ENCODE results near the gene ADCY3. TPM values are rescaled to one million over a fixed set of nuclear protein-coding genes. Genes with fewer than 3 reads are reported as not detected.

Gene ADCY3
- total and polyA plus RNA-seq, 2 of the 13 experiments (the other 11 are each of a cell fraction or from before 2014, with no cell fraction given) = 0.11 to 0.61 TPM

DNA sequence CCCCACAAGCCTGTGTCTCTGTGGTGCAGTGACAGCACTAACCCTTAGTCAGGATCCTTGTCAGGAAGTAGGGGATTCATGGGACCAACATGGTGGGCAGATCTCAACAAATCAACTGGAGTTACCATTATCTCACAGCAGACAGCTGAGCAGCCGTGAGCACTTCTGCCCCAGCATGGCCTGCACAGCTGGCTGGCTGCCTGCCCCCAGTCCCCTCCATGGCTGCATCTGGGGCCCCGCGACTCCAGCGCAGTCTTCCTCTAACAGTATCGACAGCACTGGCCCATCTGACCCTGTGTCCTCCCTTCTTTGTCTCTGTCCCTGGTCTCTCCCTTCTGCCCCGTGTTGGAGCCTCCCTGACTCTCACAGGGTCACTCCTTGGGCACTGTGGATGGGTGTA, 4.7 kb upstream of the ADCY3 start:
- H3K36me3 ChIP-seq (replicated peaks in 1 of 2; ENCODE audit: control insufficient read depth in 1 of 2, insufficient read depth in 2 of 2, low read length in 2 of 2) = no peaks in the 10 kb centered on the region
- DNase-seq (ENCODE audit: low spot score) (no peak), ATAC-seq (no peak), FAIRE-seq (no peak)
- intact Hi-C loops (cut with micrococcal nuclease; ENCODE audit: unreplicated experiment) = no loop called here
- H3K27ac ChIP-seq (ENCODE audit: extremely low read length, insufficient read depth, low read length) = no peak overlapping the region
- 66% methylated on average over 5 of the region's 6 CpGs for WGBS (ENCODE audit: low lambda C conversion rate)
- H3K79me2 ChIP-seq (ENCODE audit: insufficient read depth, low read length) = no peaks in the 10 kb centered on the region
- peaks cover 8 to 66% of the 10 kb centered on the region in 2 experiments; a peak in 4 of 5 replicates for H3K27me3 ChIP-seq (ENCODE audit: control insufficient read depth in 1 of 2, insufficient read depth in 2 of 2, low read length in 2 of 2)
- H2AFZ ChIP-seq (ENCODE audit: low read length) = no peak overlapping the region
- no peak overlapping the region for H3K4me2 ChIP-seq (ENCODE audit: low read depth, low read length)
- peaks cover 14% of the 10 kb centered on the region for H3K4me1 ChIP-seq (ENCODE audit: insufficient read depth, low read length)
- BruUV-seq (replicated peaks) = no TSS peak
- ChIA-PET POLR2A (no interaction called here), CTCF (ENCODE audit: low intra/inter-chr PET ratio, low total read pairs) (no interaction called here)
- no peak overlapping the region for H3K9ac ChIP-seq (ENCODE audit: insufficient read depth, low read depth, low read length)
- no peak overlapping the region for H3K4me3 ChIP-seq (replicated peaks in 1 of 3; ENCODE audit: insufficient read depth in 1 of 3, low read depth in 2 of 3, low read length in 3 of 3)
- no peaks in the 10 kb centered on the region; the same call in 1 of the 2 replicates for H4K20me1 ChIP-seq (ENCODE audit: insufficient read depth, low read length)
- in situ Hi-C loops (cut with HindIII; ENCODE audit: extremely low pct_ligation_motif_present, low pct_unique_long_range_greater_than_20kb) = no loop called here
- no peaks in the 10 kb centered on the region for H3K9me3 ChIP-seq (ENCODE audit: low read length)
- TF ChIP-seq RCOR2 (CRISPR knock-in tag; IDR thresholded peaks at IDR 0.05) = no peak
- no peak for TF ChIP-seq ZNF205 (CRISPR knock-in tag; IDR thresholded peaks at IDR 0.05)
- TF ChIP-seq AKAP8 (CRISPR knock-in tag; IDR thresholded peaks at IDR 0.05) = no peak
- TF ChIP-seq, protein P1, sequence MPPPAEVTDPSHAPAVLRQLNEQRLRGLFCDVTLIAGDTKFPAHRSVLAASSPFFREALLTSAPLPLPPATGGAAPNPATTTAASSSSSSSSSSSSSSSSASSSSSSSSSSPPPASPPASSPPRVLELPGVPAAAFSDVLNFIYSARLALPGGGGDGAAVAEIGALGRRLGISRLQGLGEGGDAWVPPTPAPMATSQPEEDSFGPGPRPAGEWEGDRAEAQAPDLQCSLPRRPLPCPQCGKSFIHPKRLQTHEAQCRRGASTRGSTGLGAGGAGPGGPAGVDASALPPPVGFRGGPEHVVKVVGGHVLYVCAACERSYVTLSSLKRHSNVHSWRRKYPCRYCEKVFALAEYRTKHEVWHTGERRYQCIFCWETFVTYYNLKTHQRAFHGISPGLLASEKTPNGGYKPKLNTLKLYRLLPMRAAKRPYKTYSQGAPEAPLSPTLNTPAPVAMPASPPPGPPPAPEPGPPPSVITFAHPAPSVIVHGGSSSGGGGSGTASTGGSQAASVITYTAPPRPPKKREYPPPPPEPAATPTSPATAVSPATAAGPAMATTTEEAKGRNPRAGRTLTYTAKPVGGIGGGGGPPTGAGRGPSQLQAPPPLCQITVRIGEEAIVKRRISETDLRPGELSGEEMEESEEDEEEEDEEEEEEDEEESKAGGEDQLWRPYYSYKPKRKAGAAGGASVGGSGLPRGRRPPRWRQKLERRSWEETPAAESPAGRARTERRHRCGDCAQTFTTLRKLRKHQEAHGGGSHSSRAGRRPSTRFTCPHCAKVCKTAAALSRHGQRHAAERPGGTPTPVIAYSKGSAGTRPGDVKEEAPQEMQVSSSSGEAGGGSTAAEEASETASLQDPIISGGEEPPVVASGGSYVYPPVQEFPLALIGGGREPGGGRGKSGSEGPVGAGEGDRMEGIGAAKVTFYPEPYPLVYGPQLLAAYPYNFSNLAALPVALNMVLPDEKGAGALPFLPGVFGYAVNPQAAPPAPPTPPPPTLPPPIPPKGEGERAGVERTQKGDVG (CRISPR knock-in tag; IDR thresholded peaks at IDR 0.05; ENCODE audit: borderline replicate concordance) = no peak
- no peak for TF ChIP-seq CBX1 (IDR thresholded peaks at IDR 0.05; ENCODE audit: low read depth)
- TF ChIP-seq NR2F1 (CRISPR knock-in tag; IDR thresholded peaks at IDR 0.05) = no peak
- TF ChIP-seq, protein P2, sequence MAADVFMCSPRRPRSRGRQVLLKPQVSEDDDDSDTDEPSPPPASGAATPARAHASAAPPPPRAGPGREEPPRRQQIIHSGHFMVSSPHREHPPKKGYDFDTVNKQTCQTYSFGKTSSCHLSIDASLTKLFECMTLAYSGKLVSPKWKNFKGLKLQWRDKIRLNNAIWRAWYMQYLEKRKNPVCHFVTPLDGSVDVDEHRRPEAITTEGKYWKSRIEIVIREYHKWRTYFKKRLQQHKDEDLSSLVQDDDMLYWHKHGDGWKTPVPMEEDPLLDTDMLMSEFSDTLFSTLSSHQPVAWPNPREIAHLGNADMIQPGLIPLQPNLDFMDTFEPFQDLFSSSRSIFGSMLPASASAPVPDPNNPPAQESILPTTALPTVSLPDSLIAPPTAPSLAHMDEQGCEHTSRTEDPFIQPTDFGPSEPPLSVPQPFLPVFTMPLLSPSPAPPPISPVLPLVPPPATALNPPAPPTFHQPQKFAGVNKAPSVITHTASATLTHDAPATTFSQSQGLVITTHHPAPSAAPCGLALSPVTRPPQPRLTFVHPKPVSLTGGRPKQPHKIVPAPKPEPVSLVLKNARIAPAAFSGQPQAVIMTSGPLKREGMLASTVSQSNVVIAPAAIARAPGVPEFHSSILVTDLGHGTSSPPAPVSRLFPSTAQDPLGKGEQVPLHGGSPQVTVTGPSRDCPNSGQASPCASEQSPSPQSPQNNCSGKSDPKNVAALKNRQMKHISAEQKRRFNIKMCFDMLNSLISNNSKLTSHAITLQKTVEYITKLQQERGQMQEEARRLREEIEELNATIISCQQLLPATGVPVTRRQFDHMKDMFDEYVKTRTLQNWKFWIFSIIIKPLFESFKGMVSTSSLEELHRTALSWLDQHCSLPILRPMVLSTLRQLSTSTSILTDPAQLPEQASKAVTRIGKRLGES (CRISPR knock-in tag; IDR thresholded peaks at IDR 0.05; ENCODE audit: borderline replicate concordance) = no peak
- TF ChIP-seq HOXA9 (CRISPR knock-in tag; IDR thresholded peaks at IDR 0.05; ENCODE audit: borderline replicate concordance) = no peak
- TF ChIP-seq ZNF761 (CRISPR knock-in tag; conservative IDR thresholded peaks at IDR 0.05) = no peak
- no peak for TF ChIP-seq ZSCAN29 (CRISPR knock-in tag; conservative IDR thresholded peaks at IDR 0.05)
- TF ChIP-seq IRF2 (CRISPR knock-in tag; IDR thresholded peaks at IDR 0.05) = no peak
- no peak for TF ChIP-seq KDM2A (CRISPR knock-in tag; IDR thresholded peaks at IDR 0.05; ENCODE audit: borderline replicate concordance, low read depth)
- TF ChIP-seq, protein P3, sequence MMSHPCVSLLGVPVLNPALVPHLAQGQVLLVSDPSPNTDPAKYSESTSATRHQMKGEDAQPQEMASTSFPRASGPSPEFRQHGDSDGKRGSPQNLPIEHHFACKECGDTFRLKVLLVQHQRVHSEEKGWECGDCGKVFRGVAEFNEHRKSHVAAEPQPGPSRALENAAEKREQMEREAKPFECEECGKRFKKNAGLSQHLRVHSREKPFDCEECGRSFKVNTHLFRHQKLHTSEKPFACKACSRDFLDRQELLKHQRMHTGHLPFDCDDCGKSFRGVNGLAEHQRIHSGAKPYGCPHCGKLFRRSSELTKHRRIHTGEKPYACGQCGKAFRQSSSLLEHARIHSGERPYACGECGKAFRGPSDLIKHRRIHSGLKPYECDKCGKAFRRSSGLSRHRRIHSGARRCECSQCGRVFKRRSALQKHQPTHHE (CRISPR knock-in tag; IDR thresholded peaks at IDR 0.05; ENCODE audit: borderline replicate concordance) = no peak
- TF ChIP-seq, protein P4, sequence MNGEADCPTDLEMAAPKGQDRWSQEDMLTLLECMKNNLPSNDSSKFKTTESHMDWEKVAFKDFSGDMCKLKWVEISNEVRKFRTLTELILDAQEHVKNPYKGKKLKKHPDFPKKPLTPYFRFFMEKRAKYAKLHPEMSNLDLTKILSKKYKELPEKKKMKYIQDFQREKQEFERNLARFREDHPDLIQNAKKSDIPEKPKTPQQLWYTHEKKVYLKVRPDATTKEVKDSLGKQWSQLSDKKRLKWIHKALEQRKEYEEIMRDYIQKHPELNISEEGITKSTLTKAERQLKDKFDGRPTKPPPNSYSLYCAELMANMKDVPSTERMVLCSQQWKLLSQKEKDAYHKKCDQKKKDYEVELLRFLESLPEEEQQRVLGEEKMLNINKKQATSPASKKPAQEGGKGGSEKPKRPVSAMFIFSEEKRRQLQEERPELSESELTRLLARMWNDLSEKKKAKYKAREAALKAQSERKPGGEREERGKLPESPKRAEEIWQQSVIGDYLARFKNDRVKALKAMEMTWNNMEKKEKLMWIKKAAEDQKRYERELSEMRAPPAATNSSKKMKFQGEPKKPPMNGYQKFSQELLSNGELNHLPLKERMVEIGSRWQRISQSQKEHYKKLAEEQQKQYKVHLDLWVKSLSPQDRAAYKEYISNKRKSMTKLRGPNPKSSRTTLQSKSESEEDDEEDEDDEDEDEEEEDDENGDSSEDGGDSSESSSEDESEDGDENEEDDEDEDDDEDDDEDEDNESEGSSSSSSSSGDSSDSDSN (CRISPR knock-in tag; IDR thresholded peaks at IDR 0.05) = no peak
- no peak for TF ChIP-seq ZNF775 (CRISPR knock-in tag; IDR thresholded peaks at IDR 0.05; ENCODE audit: borderline replicate concordance)

Measured in HepG2 (cell line).